Measurements from ENCODE around the gene ERGIC1. TPM values are rescaled to one million over a fixed set of nuclear protein-coding genes. Genes with fewer than 3 reads are reported as not detected.

The ERGIC1 gene
- total RNA-seq, 1 experiment from 2014 or later, result 28.7 TPM

DNA sequence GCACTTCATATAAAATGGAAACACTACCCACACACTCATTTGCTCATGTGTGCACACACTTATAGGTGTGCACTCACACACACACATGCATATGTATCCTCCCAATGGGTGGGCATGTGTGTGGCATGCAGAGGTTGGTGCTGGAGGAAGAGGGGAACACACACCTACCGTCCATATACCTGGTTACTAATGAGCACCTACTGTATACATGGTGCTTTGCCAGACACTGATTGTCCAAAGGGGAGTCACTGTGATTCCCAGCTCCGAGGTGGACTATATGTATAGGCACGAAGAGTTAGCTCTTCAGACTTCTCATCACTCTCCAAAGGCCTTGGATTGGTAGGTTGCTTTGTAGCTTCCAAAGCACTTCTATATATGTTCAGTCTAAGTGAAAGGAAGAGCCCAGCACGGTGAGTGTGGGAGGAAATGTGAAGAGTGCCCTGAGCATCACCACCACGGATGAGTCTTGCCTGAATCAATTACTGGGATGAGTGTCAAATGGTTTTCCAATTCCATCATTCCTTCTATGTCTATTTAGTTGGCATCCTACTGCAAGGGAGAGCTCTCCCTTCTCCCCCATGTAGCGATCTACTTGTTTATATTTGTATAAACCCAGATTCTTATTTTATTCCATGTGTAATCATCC lies 12.6 kb upstream of the ERGIC1 start:
- DNase-seq (ENCODE audit: low spot score), result no peak
- in situ Hi-C loops (cut with HindIII; ENCODE audit: low sequenced_read_pairs), result no loop called here

DNA sequence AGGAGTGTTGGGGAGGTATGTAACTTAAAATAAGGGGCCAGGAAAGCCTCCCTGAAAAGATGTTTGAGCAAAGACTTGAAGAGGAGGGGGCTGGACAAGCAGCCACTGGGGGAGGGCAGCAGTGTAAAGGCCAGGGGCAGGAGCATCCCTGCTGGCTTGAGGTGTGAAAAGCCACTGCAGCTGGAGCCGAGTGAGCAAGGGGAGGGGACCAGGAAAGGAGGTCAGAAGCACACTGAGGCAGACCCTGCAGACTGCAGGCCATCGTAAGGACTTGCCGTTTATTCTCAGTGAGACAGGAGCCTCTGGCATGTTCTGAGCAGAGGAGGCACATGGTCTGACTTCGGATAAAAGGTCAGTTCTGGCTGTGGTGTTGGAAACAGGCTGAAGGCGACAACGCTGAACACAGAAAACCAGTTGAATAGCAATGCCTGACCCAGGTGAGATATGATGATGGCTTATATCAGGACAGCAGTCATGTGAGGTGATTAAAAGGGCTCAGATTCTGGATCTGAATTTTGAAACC lies 10.2 kb upstream of the ERGIC1 start:
- no peak for DNase-seq (ENCODE audit: low spot score)
- in situ Hi-C loops (cut with HindIII; ENCODE audit: low sequenced_read_pairs), result no loop called here

DNA sequence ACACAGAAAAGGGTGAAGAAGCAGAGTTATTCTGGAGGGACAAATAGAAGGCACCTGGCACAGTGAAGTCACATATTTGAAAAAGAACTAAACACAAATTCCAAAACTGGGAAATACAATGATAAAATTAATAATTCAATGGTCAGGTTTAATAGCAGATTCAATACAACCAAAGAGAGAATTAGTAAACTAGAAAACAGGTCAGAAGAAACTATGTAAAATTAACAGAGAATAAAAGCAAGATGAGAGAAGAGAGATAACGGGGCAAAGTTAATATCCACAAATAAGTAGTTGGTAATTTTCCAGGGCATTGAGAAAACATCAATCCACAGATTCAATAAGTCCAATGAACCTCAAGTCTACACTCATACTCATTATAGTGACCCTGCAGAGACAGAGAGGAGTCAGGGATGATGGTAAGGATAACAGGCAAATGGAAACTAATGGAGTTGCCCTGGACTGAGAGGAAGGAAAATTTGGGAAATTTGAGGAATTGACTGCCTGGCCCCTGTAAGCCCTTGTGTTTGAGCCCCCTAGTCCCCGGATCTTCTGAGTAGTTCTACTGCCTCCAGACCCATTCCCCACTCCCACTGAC lies 8.3 kb upstream of the ERGIC1 start:
- in situ Hi-C loops (cut with HindIII; ENCODE audit: low sequenced_read_pairs), result no loop called here
- no peak for DNase-seq (ENCODE audit: low spot score)

DNA sequence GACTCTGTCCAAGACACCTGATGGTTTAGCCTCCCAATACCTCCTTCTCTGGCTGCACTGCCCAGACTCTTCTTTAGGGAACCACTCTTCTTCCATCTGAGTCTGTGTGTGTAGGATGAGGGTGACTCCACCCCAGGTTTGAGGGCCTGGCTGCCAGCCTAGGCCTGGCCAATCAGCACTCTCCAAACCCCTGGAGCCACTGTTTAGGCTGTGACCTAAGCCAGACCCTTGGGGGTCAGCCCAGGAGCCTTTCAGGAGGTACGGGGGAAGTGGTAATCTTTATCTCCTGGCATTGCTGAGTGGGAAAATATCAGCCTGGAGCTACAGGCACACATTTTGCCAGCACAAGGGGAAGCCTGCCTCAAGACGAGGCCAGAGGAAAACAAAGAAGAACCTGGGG lies 6.2 kb upstream of the ERGIC1 start:
- in situ Hi-C loops (cut with HindIII; ENCODE audit: low sequenced_read_pairs), result no loop called here
- no peak for DNase-seq (ENCODE audit: low spot score)

DNA sequence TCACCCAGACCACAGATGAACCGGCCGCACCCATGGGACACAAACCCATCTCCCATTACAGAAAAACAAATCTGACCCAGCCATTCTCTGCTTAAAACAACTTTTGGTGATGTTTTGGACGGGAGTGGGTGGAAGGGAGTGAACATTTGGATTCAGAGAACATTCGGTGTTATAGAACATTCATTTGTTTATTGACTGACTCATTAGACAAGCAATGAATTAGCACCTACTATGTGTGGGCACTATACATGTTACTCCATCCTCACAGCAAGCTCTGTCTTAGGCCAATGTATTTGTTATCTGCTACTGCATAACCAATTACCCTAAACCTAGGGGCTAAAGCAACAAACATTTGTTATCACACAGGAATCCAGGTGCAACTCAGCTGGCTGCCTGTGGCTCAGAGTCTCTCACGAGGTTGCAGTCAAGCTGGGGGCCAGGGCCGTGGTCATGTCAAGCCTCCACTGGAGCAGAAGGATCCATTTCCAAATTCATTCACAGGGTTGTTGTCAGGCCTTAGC lies 5.1 kb upstream of the ERGIC1 start:
- DNase-seq (ENCODE audit: low spot score), result no peak
- in situ Hi-C loops (cut with HindIII; ENCODE audit: low sequenced_read_pairs), result no loop called here

DNA sequence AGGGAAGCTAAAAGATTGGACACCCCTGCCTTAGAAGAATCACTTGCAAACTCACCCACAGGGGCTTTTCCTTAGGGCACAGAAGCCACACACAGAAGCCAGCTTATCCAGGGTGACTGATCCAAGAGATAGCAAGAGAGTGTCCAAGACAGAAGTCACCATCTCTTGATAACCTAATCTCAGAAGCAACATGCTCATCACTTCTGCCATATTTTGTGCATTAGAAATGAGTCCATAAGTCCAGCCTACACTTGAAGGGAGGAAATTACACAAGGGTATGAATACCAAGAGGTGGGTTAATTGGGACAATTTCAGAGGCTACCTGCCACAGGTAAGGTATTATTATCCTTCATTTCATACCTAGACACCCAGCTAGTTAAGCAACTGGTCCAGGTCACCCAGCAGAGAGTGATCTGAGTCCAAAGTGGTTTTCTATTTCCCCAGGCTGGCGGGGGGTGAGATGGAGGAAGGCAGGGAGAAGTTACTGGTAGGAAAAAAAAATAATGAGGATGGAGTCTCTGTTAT lies 3.7 kb upstream of the ERGIC1 start:
- in situ Hi-C loops (cut with HindIII; ENCODE audit: low sequenced_read_pairs), result no loop called here

DNA sequence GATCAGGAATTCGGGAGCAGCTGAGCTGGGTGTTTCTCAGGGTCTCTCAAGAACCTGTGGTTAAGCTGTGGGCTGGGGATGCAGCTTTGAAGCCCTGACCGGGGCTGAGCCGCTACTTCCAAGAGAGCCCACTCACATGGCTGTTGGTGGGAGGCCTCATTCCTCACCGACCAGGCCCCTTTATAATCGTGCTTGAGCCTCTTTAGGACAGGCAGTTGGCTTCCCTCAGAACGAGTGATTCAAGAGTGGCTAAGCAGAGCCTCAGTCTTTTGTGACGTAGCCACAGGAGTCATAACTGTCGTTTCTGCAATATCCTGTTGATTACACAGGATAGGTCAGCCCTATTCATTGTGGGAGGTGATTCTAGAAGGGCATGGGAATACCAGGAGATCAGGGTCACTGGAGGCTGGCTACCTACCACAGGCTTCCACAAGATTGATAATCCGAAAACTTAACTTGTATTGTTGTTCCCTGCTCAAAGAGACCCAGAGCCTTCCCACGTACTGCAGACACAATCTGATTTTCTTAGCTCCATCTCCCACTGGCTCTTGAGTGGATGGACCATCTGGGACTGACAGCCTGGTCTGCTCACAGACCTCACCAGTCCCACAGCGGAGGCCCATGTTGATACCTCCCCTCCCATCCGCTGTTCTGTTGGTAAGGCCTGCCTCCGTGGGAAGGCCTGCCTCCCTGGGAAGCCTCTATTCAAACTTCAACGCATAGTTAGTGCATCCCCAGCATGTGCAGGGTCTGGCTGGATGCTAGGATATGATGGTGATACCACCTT lies 3.0 kb upstream of the ERGIC1 start:
- in situ Hi-C loops (cut with HindIII; ENCODE audit: low sequenced_read_pairs), result no loop called here
- DNase-seq (ENCODE audit: low spot score), result no peak

More for the DNA sequence above, 3.7 kb upstream of the ERGIC1 start:
- DNase-seq (ENCODE audit: low spot score), result no peak

DNA sequence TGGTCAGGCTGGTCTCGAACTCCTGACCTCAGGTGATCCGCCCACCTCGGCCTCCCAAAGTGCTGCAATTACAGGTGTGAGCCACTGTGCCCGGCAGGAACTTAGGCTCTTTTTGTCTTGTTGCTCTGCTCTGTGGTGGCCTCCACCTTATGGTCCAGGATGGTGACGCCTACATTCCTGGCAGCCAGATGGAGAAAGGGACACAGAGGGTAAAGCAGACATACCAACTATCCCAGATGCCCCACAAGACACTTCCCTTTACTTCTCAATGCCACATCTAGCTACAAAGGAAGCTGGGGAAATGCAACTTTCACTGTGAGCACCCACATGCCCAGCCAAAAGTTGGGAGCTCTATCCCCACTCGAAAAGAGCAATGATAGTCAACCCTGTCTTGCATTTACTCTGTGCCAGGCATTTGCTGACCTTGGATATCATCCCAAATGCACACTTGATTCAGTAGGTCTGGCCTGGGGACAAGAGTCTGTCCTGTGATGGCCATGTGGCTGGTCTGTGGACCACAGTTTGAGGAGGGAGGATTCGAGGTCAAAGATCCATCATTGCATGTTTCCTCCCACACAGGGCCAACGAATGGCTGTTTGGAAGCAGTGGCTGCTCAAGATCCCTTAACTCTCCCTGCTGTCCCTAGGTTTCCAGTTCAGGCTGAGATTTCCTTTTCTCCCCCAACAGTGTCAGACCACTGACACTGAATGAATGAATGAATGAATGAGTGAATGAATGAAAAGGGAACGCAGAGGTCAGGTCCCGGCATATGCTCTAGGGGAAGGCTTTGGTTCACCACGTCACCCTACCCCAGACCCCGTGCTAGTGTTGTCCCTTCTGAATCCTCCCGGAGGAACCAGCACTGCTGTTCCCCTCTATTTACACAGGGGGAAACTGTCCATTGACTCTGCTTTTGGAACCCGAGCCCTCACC lies 1.4 kb upstream of the ERGIC1 start:
- DNase-seq (ENCODE audit: low spot score), result no peak
- in situ Hi-C loops (cut with HindIII; ENCODE audit: low sequenced_read_pairs), result no loop called here

DNA sequence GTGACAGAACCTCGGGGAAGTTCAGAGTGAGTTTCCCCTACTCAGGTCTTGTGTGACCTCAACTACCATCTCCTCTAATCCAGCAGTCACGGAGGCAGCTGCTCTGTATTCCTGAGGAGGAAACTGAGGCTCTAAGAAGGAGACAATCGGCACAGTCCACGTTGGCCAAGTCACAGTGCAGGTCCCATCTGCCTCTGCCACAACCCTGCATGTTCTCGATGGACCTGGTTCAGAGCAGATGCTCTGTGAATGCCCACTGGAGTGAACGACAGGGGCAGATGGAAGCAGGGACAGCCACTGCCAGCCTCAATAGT lies 722 bp upstream of the ERGIC1 start:
- in situ Hi-C loops (cut with HindIII; ENCODE audit: low sequenced_read_pairs), result no loop called here
- no peak for DNase-seq (ENCODE audit: low spot score)

DNA sequence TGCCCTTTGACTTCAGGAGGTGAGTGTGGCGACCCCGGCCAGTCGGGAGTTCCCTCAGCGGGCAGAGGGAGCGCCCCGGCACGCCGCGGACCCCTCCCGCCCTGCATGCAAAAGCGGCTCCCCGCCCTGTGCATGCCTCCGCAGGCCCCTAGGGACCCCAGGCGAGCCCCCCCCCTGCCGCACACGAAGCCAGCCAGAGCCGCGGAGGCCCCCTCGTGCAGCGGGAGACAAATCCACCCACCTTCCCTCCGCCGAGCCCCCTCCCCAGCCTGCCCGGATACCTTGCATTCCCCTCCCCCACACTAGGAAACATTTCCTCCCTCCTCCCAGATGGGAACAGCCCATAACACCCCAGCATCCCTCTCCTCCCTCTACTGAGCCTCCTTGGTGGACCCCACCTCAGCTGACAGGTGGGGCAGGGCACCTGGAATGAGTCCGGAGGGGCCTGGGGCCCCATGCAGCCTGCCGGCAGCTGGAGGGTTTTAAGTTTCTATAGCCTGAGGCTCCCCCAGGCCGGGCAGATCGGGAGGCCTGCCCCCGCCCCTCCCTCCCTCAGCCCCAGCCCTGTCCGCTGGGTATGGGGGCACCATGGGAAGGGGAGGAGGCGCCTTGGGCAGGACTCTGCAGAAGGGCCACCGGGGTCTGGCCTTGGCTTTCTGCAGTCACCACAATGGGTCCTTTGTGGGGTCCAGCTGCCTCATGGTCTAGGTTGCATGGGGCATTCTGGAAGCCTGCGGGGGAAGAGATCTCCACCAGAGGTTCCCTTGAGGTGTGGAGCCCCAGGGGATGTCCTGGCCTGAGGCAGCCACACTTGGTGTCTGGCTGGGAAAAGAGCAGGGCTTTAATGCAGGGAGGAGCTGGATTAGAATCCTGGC lies 601 bp downstream of the ERGIC1 start:
- no peak for DNase-seq (ENCODE audit: low spot score)
- in situ Hi-C loops (cut with HindIII; ENCODE audit: low sequenced_read_pairs), result no loop called here

DNA sequence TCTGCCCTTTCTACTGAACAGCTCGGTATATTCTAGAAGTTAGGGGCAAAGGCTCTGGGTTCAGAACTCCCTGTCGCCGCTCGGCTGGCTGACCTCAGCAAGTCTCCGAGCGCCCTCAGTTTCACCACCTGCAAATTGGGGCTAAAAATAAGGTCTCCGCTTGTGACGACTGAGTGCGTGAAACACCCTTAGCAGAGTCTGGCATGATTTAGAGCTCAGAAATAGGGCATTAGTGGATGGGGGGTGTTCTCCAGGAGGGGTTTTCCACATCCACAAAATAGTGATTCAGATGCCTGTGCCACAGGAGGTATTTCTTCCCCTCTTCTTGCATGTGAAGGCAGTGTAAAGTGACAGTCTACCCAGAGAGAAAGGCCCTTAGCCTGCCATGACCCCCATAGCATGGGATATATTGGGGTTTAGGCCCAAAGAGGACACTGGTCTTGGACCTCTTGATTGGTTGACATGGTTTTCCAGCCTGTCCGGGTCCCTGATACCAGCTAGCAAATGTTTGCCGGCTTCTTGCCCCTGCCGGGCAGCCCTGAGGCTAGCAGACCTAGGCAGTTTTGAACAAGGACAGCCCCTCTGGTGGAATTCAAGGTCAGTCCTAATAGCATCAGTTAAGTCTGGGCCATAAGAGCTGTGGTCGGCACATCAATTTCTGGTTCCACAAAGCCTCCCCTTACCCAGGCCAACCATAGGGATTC lies 1.4 kb downstream of the ERGIC1 start:
- DNase-seq (ENCODE audit: low spot score), result no peak
- in situ Hi-C loops (cut with HindIII; ENCODE audit: low sequenced_read_pairs), result no loop called here

DNA sequence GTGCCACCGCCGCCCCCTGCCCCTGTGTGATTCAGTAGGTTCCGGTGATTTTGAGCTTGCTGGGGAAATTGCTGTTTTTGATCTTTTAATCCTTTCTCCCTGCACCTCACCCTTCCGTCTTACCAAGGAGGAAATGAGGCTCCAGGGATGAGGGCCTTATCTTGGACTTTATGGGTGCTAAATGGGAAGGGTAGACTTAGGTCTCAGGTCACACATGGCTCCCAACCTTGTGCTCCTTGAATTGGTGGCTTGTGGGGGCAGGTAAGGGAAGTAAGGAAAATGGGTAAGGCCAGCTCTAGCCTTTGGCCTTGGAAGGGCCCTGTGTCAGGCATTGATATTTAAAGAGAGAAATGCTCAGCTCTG lies 1.9 kb downstream of the ERGIC1 start:
- no peak for DNase-seq (ENCODE audit: low spot score)
- in situ Hi-C loops (cut with HindIII; ENCODE audit: low sequenced_read_pairs), result no loop called here

DNA sequence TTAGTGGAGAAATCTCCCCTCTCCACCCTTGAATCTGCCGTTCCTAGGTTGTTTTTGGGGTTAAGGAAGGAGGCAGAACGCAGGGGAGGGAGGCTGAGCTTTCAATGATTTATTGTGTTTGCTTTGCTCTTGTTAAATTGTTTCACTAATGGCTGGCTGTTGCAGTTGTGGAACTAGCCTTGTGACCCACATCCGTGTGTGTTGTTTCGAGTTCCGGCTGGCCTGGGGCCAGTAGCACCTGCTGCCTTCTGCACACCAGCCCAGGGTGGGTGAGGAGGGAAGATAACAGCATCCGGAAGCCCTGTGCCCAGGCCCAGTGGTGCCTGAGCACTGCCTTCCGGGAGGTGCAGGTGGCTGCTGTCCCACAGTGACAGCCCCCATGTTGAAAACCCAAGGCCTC lies 3.6 kb downstream of the ERGIC1 start:
- DNase-seq (ENCODE audit: low spot score), result no peak
- in situ Hi-C loops (cut with HindIII; ENCODE audit: low sequenced_read_pairs), result no loop called here

DNA sequence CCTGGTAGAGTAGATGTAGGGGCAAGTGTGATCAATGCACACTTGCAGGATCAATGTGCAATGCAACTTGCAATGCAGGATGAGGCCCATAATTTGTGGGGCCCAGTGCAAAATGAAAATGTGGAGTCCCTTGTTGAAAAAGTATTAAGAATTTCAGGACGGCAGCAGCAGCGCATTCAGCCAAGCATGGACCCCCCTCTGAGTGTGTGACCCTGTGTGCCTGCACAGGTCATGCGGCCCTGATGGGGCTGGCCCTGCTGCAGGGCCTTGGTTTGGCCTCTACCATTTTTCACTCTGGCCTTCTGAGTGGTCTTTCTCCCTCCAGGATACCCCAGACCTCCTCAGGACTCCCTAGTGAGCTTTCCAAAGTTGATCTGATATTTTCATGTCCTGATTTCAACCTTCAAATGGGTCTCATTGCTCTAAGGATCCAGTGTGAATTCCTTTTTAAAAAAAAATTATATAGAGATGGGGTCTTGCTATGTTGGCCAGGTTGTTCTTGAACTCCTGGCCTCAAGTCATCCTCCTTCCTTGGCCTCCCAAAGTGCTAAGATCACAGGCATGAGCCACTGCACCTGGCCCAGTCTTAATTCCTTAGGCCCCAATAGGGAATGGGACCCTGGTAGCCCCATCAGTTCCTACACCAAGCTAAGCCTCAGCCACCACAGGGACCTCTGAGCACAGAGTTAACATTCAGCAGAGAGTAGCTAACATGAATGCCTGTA lies 4.3 kb downstream of the ERGIC1 start:
- in situ Hi-C loops (cut with HindIII; ENCODE audit: low sequenced_read_pairs), result no loop called here
- no peak for DNase-seq (ENCODE audit: low spot score)

DNA sequence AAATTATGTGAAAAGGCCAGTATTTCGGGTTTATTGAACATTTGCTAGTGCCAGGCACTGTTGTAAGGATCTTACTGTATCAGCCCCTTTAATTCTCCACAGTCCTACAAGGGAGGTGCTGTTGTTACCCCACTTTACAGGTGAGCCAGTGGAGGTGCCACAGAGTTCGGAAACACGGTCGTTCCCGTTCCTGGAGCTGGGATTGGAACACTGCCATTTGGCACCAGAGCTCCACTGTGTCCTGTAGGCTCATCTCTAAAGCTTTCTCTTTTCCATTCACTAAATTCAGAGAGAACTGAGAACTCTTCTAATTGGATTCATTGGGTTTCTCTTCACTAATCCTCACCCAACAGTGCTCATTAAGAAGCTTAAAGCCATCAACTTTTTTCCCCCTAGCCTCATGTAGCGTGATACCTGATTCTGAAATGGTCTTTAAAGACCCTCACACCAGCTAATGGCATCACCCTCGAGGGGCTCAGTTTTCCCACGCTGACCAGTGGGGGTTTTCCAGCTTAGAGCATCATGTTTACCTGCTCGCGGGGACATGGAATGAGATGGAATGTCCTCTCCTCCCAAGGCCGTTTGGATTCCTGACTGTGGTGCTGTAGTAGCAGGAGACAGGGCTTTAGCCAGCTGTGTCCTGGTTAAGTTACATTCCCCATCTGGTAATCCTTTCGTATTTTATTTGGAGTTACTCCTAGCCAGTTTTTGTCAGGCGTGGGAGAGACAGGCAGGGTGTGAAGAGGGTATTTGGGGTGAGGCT lies 5.8 kb downstream of the ERGIC1 start:
- peak; percentile 76 for DNase-seq (ENCODE audit: low spot score)
- in situ Hi-C loops (cut with HindIII; ENCODE audit: low sequenced_read_pairs), result no loop called here

DNA sequence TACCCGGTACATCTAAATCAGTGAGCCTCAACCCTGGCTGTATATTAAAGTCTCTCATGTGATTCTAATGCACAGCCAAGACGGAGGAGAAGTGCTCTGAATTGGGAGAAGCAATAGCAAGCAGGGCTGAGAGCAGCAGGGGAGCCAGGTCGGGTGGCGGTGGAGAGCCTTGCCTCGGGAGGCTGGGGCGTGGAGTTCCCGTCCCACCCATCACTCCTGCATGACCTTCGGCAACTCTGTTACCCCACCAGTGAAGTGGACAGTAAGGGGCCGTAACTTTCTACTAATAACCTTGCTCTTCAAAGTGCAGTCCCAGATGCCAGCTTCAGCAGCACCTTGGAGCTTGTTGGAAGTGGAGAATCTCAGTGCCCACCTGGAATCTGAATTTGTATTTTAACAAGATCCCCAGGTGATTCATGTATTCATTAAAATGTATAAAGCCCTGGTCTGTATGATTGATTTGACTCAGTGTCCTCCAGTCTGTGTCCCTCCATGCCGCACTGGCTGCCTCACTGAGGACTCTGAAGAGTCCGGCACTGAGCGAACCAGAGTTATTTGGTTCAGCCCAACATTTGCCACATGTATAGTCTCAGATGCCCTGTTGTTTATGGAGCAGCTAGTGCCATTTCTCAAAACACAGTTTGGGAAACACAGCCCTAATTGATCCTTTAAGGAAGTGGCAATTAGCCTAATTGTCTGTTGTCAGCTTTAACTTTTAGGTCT lies 6.5 kb downstream of the ERGIC1 start:
- peak; percentile 43 for DNase-seq (ENCODE audit: low spot score)
- in situ Hi-C loops (cut with HindIII; ENCODE audit: low sequenced_read_pairs), result no loop called here

All from G401 (cell line).